OCI-LY3 (cell line): ENCODE results near the gene C1QTNF12.
A peak's percentile ranks its signal among the peaks of the same experiment; 100 is the strongest.

ENCODE experiments used
- H2AFZ ChIP-seq: fragments of 200-600, 300-600 bp; shearing (Covaris generic); 2 replicates; pipeline ENCODE4 v1.6.0; 2014; ENCODE audit warnings: antibody characterized with exemption, low read depth, low read length
- H3K27ac ChIP-seq: fragments of 200-600, 300-600 bp; sonication (generic); 2 replicates; pipeline ENCODE4 v1.5.1; 2014; ENCODE audit warnings: mild to moderate bottlenecking, low read length, moderate library complexity, mixed read lengths
- H3K27me3 ChIP-seq: fragments of 200-600, 300-600 bp; sonication (generic); 2 replicates; pipeline ENCODE4 v1.6.1; 2014; ENCODE audit warnings: low read depth, low read length, mixed read lengths
- H3K36me3 ChIP-seq: fragments of 200-600, 300-600 bp; sonication (generic); replicated peaks from 2 replicates; pipeline ENCODE3; 2014; ENCODE audit warnings: low read depth, low read length, mixed read lengths
- H3K4me1 ChIP-seq: fragments of 300-600, 200-600 bp; sonication (generic); 2 replicates; pipeline ENCODE4 v1.6.1; 2014; ENCODE audit warnings: low read length, mixed read lengths
- H3K4me2 ChIP-seq: fragments of 200-600, 300-600 bp; sonication (generic); 2 replicates; pipeline ENCODE4 v1.6.1; 2014; ENCODE audit warnings: low read length, mixed read lengths
- H3K4me3 ChIP-seq: fragments of 300-600, 200-600 bp; sonication (generic); 2 replicates; pipeline ENCODE4 v1.5.1; 2014; ENCODE audit warnings: antibody characterized with exemption, mild to moderate bottlenecking, low read length, moderate library complexity
- H3K79me2 ChIP-seq: fragments of 300-600, 200-600 bp; shearing (Covaris generic); 2 replicates; pipeline ENCODE4 v1.6.1; 2014; ENCODE audit warnings: mild to moderate bottlenecking, low read length, mixed read lengths
- H3K9ac ChIP-seq: fragments of 300-600, 200-600 bp; shearing (Covaris generic); 2 replicates; pipeline ENCODE4 v1.6.0; 2014; ENCODE audit warnings: mild to moderate bottlenecking, low read length, moderate library complexity
- H3K9me3 ChIP-seq: fragments of 200-600, 300-600 bp; shearing (Covaris generic); 2 replicates; pipeline ENCODE4 v1.6.1; 2014; ENCODE audit warnings: low read length, mixed read lengths; ENCODE audit not compliant: insufficient read depth
- H4K20me1 ChIP-seq: fragments of 200-600, 300-600 bp; sonication (generic); 2 replicates; pipeline ENCODE4 v1.6.1; 2016; ENCODE audit warnings: low read length, mixed read lengths; ENCODE audit not compliant: insufficient read depth
- CTCF ChIP-seq: fragments of 200-600, 300-600 bp; sonication (generic); IDR thresholded peaks from 2 replicates; pipeline ENCODE4 v1.5.1; 2014; ENCODE audit warnings: antibody characterized with exemption, low read length, low read depth
- EZH2phosphoT487 ChIP-seq: fragments of 200-600 bp; shearing (Covaris generic); IDR thresholded peaks from 2 replicates; pipeline ENCODE4 v1.6.1; 2018; ENCODE audit warnings: antibody characterized with exemption, mixed run types, low read depth

The C1QTNF12 gene

GRCh38 chr1:1213345-1214265 is 32.9 kb downstream of the C1QTNF12 start, which contains the start of gene TNFRSF4:
TSS of gene TNFRSF4 (minus strand) at chr1:1214153. CDS start at chr1:1214127, 26 bp downstream.
- Histone ChIP-seq H3K27me3 (no peaks in the 10 kb centered on the region), H3K36me3 (peaks cover 12% of the 10 kb centered on the region), H3K9ac (no peak within 1 kb of the TSS), H2AFZ (no peak within 1 kb of the TSS), H3K4me3 (no peak within 1 kb of the TSS), H3K4me1 (peaks cover 18% of the 10 kb centered on the region), H4K20me1 (no peaks in the 10 kb centered on the region), H3K9me3 (no peaks in the 10 kb centered on the region), H3K79me2 (no peaks in the 10 kb centered on the region), H3K4me2 (peak within 1 kb of the TSS; percentile 61), H3K27ac (peak within 1 kb of the TSS; percentile 5; the same call in 1 of the 2 replicates)
- TF ChIP-seq EZH2phosphoT487 (no peak), CTCF (no peak)

GRCh38 chr1:1212780-1213344 is 33.7 kb downstream of the C1QTNF12 start:
- Histone ChIP-seq H3K4me1 (peaks cover 18% of the 10 kb centered on the region), H3K27ac (no peak overlapping the region), H3K36me3 (peaks cover 7% of the 10 kb centered on the region), H3K9ac (no peak overlapping the region), H4K20me1 (no peaks in the 10 kb centered on the region), H3K27me3 (peaks cover 4% of the 10 kb centered on the region; the same call in 1 of the 2 replicates), H3K79me2 (no peaks in the 10 kb centered on the region), H3K4me3 (no peak overlapping the region), H3K4me2 (no peak overlapping the region), H3K9me3 (no peaks in the 10 kb centered on the region), H2AFZ (no peak overlapping the region)
- TF ChIP-seq EZH2phosphoT487 (no peak), CTCF (no peak)

GRCh38 chr1:1211541-1212441 is 34.7 kb downstream of the C1QTNF12 start:
- no peak overlapping the region for H3K4me2 ChIP-seq
- H3K9ac ChIP-seq, result no peak overlapping the region
- peaks cover 14% of the 10 kb centered on the region for H3K27me3 ChIP-seq
- H4K20me1 ChIP-seq, result no peaks in the 10 kb centered on the region
- no peaks in the 10 kb centered on the region for H3K79me2 ChIP-seq
- H3K36me3 ChIP-seq, result peaks cover 3% of the 10 kb centered on the region
- no peak overlapping the region for H2AFZ ChIP-seq
- no peaks in the 10 kb centered on the region for H3K9me3 ChIP-seq
- TF ChIP-seq CTCF, result no peak
- TF ChIP-seq EZH2phosphoT487, result no peak
- peaks cover 20% of the 10 kb centered on the region for H3K4me1 ChIP-seq
- H3K27ac ChIP-seq, result no peak overlapping the region
- H3K4me3 ChIP-seq, result no peak overlapping the region
